NCI-H2227 (cell line): ENCODE results near the gene ITPK1.
A peak's percentile ranks its signal among the peaks of the same experiment; 100 is the strongest.

Experiments used
- DNase-seq: peaks from one replicate; lab custom pipeline; 2025; ENCODE audit not compliant: unreplicated experiment; lab: John Stamatoyannopoulos, UW

ITPK1 gene

GRCh38 chr14:93045965-93046704 lies 69.6 kb downstream of the ITPK1 start:
- DNase-seq: no peak

GRCh38 chr14:93045211-93045674 lies 70.5 kb downstream of the ITPK1 start:
- peak; percentile 85 for DNase-seq

GRCh38 chr14:93044556-93044955 lies 71.2 kb downstream of the ITPK1 start:
- DNase-seq: no peak

DNA sequence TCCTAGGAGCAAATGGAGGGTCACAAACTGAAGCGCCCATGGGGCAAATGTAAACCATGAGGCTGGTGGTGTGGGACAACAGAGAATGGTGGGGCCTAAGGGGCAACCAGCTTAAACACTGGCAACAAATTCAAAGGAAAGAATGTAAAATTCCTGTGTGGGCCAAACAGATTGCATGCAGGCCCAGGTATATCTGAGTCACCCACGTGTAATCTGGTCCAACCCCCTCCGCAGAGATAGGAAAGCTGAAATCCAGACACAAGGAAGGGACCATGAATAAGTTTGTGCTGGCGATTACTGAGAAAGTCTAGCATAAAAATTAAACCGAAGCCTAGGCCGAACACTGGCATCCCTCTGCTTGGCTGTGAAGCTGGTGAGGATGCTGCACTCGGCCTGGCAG lies 71.6 kb downstream of the ITPK1 start:
- no peak for DNase-seq

- DNase-seq: no peak
Observed at GRCh38 chr14:93042968-93043940, 72.5 kb downstream of the ITPK1 start.

- DNase-seq: no peak
Observed at GRCh38 chr14:93041830-93042229, 73.9 kb downstream of the ITPK1 start.

GRCh38 chr14:93040982-93041381 lies 74.7 kb downstream of the ITPK1 start:
- DNase-seq: no peak

GRCh38 chr14:93040443-93040842 lies 75.3 kb downstream of the ITPK1 start:
- DNase-seq: no peak

GRCh38 chr14:93039649-93040315 lies 75.9 kb downstream of the ITPK1 start:
- no peak for DNase-seq

- DNase-seq: no peak
Observed at GRCh38 chr14:93037351-93037750, 78.4 kb downstream of the ITPK1 start.

DNA sequence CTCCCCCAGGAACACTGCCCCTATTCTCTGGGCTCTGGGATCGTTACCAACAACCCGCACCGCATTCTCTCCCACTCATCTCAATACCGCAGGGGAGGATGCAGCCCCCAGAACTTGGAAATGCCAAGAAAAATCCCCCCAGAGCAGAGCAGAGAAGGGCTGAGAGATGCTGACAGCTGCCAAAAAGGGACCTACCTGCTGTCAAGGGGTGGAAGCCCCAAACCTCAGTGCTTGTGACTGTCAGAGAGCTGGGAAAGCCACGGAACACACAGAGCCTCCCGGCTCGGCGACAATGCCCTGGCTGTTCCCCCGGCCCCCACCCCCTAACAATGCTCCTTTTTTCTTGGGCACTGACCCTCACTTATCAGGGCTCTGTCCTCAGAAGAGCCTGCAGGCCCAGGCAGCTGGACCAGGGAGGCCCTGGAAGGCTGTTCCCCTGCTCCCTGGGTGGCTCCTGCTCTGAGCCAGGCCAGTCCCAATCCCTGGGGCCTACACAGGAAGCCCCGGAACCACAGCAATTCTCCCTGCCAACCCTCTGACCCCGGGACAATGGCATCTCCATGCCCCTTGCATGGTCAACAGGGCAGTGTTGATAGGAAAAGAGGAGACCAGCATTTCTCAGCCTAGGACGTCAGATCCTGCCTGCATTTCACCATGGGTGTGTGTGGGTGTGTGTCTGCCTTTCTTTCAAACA lies 78.9 kb downstream of the ITPK1 start:
- DNase-seq: no peak

GRCh38 chr14:93035917-93036651 lies 79.6 kb downstream of the ITPK1 start:
- DNase-seq: no peak

DNA sequence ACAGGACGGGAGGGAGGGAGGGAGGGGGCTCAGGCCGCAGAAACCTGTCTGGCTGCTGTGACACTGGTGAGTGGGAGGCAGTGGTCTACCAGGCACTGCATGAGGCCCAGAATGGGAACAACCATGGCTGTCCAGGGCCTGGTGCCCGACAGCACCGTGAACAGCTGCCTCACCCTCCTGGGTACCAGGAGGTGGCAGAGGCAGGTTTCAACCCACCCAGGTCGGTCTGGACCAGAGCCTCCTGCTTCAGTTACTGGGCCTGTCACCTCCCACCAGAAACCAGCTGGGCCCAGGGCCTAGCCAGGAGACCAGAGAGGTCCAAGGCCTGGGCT lies 80.2 kb downstream of the ITPK1 start:
- no peak for DNase-seq

DNA sequence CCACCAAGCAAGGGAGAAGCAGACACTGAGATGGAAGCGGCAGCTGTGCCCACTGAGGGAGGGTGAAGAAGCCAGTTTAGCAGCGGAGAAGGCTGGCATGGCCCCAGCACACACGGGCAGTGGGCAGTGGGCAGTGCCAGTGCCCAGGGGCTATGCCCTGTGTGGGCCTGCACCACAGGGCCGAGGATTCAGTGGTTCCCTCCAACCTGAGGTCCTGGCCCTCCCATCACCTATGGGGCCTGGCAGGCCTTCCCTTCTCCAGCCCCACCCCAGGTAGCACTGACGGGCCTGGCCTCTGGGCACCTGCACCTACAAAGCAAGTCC lies 81.1 kb downstream of the ITPK1 start:
- no peak for DNase-seq

- peak; percentile 15 for DNase-seq
Observed at GRCh38 chr14:93033983-93034670, 81.6 kb downstream of the ITPK1 start.

GRCh38 chr14:93033084-93033982 lies 82.4 kb downstream of the ITPK1 start:
- DNase-seq: no peak

DNA sequence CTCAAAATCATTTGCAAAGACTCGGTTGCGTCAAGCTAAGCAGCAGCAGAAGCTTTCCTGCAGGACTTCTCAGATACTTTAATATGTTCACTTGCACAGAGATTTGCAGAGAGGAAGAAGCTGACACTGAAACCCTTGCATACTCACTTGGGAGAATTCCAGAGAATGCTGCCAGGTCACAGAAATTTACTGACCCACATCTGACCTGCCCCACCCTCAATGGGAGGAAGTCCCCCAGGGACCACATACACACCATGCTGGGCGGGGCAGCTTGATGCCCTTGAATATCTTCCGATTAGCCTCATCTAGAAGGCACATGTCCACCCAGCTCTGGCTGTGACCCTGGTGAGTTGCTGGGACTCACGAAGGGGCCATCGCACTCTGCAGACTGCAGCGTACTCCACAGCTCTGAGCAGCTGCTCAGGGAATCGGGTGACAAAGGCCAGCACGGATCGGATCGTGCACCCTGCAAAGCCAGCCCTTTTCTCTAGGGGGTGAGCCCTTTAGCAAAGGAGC lies 83.2 kb downstream of the ITPK1 start:
- no peak for DNase-seq

DNA sequence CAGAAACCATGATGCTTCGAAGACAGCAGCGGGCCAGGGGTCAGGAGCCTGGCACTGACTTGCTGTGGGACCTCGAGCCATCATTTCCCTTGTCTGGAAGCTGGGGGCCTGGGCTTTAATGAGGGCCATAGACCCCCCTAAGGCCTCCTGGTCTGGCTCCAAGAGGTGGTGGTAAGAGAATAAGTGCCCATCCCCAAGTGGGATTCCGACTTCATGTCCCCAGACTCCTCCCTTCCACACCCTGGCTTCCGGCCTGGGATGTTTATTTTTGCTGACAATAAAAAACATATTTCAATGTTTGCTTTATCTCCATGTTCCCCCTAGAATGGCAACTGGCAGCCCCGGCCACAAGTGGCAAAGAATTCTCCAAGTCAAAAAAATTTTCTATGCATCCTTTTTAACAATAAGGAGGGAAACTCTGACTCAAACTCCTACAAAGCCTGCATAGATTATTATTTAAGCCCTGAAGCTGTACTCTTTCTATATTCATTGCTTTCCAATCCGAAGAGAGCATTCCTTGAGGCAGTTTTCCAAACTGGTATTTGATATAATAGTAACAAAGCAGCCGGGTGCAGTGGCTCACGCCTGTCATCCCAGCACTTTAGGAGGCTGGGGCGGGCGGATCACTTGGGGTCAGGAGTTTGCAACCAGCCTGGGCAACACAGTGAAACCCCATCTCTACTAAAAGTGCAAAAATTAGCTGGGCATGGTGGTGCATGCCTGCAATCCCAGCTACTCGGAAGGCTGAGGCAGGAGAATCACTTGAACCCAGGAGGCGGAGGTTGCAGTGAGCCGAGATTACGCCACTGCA lies 84.0 kb downstream of the ITPK1 start:
- DNase-seq: no peak
